ENCODE measurements around the gene APOBEC3C.
"Not testable (repeated sequence)": the region's sequence is repeated elsewhere in the genome, so short reads cannot be mapped to it uniquely, and the experiment has no call there.

The APOBEC3C gene

DNA sequence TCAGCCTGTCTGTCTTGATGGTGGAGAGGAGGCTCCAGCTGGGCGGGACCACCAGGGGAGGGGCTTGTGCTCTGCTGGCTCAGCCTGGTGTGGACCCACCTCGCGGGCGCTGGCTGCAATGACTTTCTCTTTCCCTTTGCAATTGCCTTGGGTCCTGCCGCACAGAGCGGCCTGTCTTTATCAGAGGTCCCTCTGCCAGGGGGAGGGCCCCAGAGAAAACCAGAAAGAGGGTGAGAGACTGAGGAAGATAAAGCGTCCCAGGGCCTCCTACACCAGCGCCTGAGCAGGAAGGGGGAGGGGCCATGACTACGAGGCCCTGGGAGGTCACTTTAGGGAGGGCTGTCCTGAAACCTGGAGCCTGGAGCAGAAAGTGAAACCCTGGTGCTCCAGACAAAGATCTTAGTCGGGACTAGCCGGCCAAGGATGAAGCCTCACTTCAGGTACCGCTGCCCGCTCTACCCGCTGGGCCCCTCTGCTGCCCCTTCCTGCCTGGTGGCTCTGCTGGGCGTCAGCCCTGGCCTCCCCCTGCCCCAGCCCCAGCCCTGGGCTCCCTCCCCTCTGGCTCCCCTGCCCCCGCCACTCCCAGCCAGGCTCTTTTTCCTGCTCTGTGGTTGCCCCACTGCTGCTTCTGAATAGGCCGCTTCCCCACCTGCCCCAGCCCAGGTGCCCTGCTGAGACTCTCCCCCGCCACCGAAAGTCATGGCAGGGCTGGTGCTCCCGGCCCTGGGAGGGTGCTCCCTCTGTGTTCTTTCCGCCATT lies 26.7 kb downstream of the APOBEC3C start, which contains the start of gene APOBEC3F:
APOBEC3F (plus strand) TSS at position 327 of the 759 bp plus-strand sequence; CDS start at position 424, 97 bp downstream.
- Mint-ChIP-seq H3K4me3 (peak within 1 kb of the TSS; percentile 87 to 90), H3K27ac (peak within 1 kb of the TSS; percentile 92 to 94), H3K4me1 (ENCODE audit: low read depth in 2 of 2) (peaks cover 35 to 38% of the 10 kb centered on the region in 2 donors), H3K36me3 (ENCODE audit: insufficient read depth) (peaks cover 29% of the 10 kb centered on the region)
- ATAC-seq (replicated peaks): peak; percentile 95
- peak; percentile 64 to 66 (median 65) for DNase-seq
- not testable (repeated sequence) for H3K9me3 Mint-ChIP-seq, H3K27me3 Mint-ChIP-seq

DNA sequence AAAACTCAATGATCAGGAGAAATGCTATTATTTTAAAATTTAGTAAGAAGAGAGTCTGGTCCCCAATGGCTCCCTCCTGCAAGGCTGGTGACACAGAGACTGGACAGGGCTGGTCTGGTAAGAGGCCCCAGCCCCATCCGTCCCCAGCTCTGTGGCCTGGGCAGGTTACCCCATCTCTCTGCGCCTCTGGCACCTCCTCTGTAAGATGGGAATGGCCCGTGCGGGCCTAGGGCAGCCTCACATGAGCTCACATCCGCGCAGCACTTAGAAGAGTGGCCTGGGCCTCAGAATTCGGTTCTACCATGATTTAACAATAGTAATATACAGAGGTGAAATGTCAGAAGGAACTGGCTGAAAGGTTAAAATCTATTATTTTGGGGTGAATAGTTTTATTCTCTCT lies 27.9 kb downstream of the APOBEC3C start:
- Mint-ChIP-seq H3K9me3 (no peaks in the 10 kb centered on the region), H3K4me3 (peak overlapping the region; percentile 87 to 90), H3K4me1 (ENCODE audit: low read depth in 2 of 2) (peaks cover 47% of the 10 kb centered on the region in 2 donors), H3K27me3 (no peaks in the 10 kb centered on the region), H3K27ac (peak overlapping the region; percentile 92 to 94), H3K36me3 (ENCODE audit: insufficient read depth) (peaks cover 36% of the 10 kb centered on the region)
- ATAC-seq (replicated peaks) (no peak), DNase-seq (no peak)

GRCh38 chr22:39043063-39043462 lies 29.0 kb downstream of the APOBEC3C start:
- Mint-ChIP-seq H3K27ac (peak overlapping the region; percentile 92 to 94), H3K36me3 (ENCODE audit: insufficient read depth) (peaks cover 36% of the 10 kb centered on the region), H3K4me1 (ENCODE audit: low read depth in 2 of 2) (peaks cover 47% of the 10 kb centered on the region in 2 donors)
- not testable (repeated sequence) for ATAC-seq (replicated peaks); H3K9me3 Mint-ChIP-seq; DNase-seq; H3K4me3 Mint-ChIP-seq; H3K27me3 Mint-ChIP-seq

- not testable (repeated sequence) for H3K9me3 Mint-ChIP-seq; DNase-seq; H3K4me3 Mint-ChIP-seq; H3K27me3 Mint-ChIP-seq; ATAC-seq (replicated peaks)
- Mint-ChIP-seq H3K36me3 (ENCODE audit: insufficient read depth) (peaks cover 36% of the 10 kb centered on the region), H3K27ac (peak overlapping the region; percentile 60 to 86), H3K4me1 (ENCODE audit: low read depth in 2 of 2) (peaks cover 35 to 37% of the 10 kb centered on the region in 2 donors)
Observed at GRCh38 chr22:39045136-39045535, 31.1 kb downstream of the APOBEC3C start.

DNA sequence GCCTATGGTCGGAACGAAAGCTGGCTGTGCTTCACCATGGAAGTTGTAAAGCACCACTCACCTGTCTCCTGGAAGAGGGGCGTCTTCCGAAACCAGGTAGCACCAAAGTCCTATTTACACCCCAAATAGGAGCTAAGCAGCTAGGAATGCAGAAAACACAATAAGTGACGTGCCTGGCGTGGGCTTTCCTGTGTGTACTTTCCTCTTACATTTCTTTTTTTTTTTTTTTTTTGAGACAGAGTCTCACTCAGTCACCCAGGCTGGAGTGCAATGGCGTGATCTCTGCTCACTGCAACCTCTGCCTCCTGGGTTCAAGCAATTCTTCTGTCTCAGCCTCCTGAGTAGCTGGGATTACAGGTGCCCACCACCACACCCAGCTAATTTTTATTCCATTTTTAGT lies 35.4 kb downstream of the APOBEC3C start:
- ATAC-seq (replicated peaks); DNase-seq; H3K9me3 Mint-ChIP-seq; H3K27me3 Mint-ChIP-seq; H3K4me3 Mint-ChIP-seq: not testable (repeated sequence)
- H3K27ac Mint-ChIP-seq: peak overlapping the region in 1 of 2 donors; percentile 32
- H3K4me1 Mint-ChIP-seq (ENCODE audit: low read depth in 2 of 2): peaks cover 19 to 23% of the 10 kb centered on the region in 2 donors
- peaks cover 12% of the 10 kb centered on the region for H3K36me3 Mint-ChIP-seq (ENCODE audit: insufficient read depth)

DNA sequence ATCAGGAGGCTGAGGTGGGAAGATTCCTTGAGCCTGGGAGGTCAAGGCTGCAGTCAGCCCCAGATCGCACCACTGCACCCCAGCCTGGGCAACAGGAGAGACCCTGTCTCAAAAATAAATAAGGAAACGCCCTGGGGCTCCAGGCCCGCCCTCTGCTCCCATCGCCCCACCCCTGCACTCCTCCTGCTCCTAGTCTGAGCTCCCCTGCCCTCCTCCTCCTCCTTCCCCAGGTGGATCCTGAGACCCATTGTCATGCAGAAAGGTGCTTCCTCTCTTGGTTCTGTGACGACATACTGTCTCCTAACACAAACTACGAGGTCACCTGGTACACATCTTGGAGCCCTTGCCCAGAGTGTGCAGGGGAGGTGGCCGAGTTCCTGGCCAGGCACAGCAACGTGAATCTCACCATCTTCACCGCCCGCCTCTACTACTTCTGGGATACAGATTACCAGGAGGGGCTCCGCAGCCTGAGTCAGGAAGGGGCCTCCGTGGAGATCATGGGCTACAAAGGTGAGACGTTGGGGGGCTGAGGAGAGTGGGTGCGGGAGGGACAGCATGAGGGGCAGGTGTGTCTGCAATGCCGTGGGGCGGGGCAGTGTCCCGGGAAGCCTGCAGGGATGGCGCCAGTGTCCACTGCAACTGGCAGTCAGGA lies 37.9 kb downstream of the APOBEC3C start:
- not testable (repeated sequence) for DNase-seq; ATAC-seq (replicated peaks); H3K4me3 Mint-ChIP-seq; H3K4me1 Mint-ChIP-seq (ENCODE audit: low read depth in 2 of 2); H3K9me3 Mint-ChIP-seq; H3K36me3 Mint-ChIP-seq (ENCODE audit: insufficient read depth); H3K27me3 Mint-ChIP-seq
- H3K27ac Mint-ChIP-seq: peak overlapping the region in 1 of 2 donors; percentile 69

DNA sequence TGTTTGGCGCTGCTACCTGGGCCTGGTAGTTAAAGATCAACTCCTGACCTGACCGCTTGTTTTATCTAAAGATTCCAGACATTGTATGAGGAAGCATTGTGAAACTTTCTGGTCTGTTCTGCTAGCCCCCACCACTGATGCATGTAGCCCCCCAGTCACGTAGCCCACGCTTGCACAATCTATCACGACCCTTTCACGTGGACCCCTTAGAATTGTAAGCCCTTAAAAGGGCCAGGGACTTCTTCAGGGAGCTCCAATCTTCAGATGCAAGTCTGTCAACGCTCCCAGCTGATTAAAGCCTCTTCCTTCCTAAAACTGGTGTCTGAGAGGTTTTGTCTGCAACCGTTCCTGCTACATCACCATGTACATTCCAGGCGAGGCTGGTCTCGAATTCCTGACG lies 41.6 kb downstream of the APOBEC3C start:
- Mint-ChIP-seq H3K4me3 (no peak overlapping the region), H3K4me1 (ENCODE audit: low read depth in 2 of 2) (peaks cover 0 to 2% of the 10 kb centered on the region in 2 donors), H3K36me3 (ENCODE audit: insufficient read depth) (peaks cover 5% of the 10 kb centered on the region), H3K27ac (no peak overlapping the region), H3K27me3 (no peaks in the 10 kb centered on the region), H3K9me3 (no peaks in the 10 kb centered on the region)
- ATAC-seq (replicated peaks): no peak
- DNase-seq: no peak

DNA sequence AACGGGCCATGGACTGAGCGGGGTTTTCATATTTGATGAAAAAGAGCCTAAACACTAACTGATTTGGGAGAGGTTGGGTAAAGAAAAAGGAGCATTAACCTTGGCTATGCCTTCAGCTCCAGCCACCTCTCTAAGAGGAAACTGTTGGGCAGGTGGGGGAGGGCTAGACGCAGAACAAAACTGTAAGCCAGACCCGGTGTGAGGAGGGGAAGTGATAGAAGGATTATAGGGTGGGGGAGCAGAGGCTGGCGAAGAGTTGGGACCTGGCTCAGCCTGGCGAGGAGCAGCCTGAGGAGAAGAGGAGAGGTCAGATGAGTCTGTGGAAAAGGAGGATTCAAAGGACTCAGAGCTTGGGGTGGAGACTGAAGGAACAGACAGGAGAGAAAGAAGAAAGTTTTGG lies 47.2 kb downstream of the APOBEC3C start:
- not testable (repeated sequence) for H3K27ac Mint-ChIP-seq; H3K4me3 Mint-ChIP-seq; H3K4me1 Mint-ChIP-seq (ENCODE audit: low read depth in 2 of 2); H3K36me3 Mint-ChIP-seq (ENCODE audit: insufficient read depth); H3K27me3 Mint-ChIP-seq; ATAC-seq (replicated peaks); H3K9me3 Mint-ChIP-seq; DNase-seq

DNA sequence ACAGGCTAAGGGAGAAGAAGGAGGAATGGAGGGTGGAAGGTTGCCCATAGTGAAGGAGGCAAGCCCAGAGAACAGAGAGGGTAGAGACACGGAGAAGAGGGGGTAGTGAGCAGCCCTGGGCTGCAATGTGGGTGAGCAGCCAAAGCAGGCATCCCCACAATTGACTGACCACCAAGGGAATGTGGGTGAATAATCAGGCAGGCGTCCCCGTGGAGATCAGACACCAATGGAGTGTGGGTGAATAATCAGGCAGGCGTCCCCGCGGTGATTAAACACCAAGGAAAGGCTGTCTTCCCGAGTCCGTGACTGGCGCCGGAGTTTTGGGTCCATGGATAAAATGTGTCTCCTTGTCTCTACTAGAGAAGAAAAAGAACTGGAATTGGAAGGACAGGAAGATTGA lies 47.9 kb downstream of the APOBEC3C start:
- H3K36me3 Mint-ChIP-seq (ENCODE audit: insufficient read depth); DNase-seq; H3K4me3 Mint-ChIP-seq; H3K27me3 Mint-ChIP-seq; H3K9me3 Mint-ChIP-seq; H3K27ac Mint-ChIP-seq; H3K4me1 Mint-ChIP-seq (ENCODE audit: low read depth in 2 of 2); ATAC-seq (replicated peaks): not testable (repeated sequence)

GRCh38 chr22:39063904-39064303 lies 49.8 kb downstream of the APOBEC3C start:
- DNase-seq; H3K27me3 Mint-ChIP-seq; H3K4me3 Mint-ChIP-seq; H3K9me3 Mint-ChIP-seq; H3K4me1 Mint-ChIP-seq (ENCODE audit: low read depth in 2 of 2); H3K36me3 Mint-ChIP-seq (ENCODE audit: insufficient read depth): not testable (repeated sequence)
- peak; percentile 29 for ATAC-seq (replicated peaks)
- H3K27ac Mint-ChIP-seq: peak overlapping the region in 1 of 2 donors; percentile 33

DNA sequence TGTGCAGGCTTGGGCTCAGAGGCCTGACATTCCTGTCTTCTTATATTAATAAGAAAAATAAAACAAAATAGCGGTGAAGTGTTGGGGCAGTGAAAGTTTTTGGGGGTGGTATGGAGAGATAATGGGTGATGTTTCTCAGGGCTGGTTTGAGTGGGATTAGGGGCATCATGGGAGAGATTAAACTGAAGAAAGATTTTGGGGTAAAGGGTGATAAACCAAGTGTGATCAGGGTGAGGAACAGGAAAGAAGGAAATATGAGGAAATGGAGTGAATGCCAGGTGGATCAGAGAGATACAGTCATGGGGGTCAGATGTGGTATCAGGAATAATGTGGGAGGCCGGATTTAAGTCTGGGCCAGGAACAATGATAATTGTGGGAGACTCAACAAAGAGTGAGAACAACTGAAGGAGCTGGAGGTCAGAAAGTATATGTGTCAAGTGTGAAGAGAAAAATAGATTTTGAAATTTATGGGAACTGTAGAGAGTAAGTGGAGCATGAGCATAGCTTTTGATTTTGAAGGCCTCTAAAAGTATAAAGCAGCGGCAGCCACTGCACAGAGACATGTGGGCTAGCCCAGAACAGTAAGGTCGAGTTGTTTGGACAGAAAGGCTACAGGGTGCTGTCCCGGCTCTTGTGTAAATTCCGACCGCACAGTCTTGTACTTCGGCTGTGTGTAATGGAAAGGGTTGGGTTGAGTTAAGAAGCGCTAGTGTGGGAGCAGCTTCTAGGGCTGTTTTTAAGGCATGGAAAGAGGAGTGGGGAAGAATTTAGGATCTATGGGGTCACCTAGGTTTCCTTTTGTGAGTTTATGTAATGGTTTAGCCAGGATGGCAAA lies 52.6 kb downstream of the APOBEC3C start:
- ATAC-seq (replicated peaks); DNase-seq; H3K36me3 Mint-ChIP-seq (ENCODE audit: insufficient read depth); H3K4me3 Mint-ChIP-seq; H3K27me3 Mint-ChIP-seq; H3K4me1 Mint-ChIP-seq (ENCODE audit: low read depth in 2 of 2); H3K9me3 Mint-ChIP-seq; H3K27ac Mint-ChIP-seq: not testable (repeated sequence)

DNA sequence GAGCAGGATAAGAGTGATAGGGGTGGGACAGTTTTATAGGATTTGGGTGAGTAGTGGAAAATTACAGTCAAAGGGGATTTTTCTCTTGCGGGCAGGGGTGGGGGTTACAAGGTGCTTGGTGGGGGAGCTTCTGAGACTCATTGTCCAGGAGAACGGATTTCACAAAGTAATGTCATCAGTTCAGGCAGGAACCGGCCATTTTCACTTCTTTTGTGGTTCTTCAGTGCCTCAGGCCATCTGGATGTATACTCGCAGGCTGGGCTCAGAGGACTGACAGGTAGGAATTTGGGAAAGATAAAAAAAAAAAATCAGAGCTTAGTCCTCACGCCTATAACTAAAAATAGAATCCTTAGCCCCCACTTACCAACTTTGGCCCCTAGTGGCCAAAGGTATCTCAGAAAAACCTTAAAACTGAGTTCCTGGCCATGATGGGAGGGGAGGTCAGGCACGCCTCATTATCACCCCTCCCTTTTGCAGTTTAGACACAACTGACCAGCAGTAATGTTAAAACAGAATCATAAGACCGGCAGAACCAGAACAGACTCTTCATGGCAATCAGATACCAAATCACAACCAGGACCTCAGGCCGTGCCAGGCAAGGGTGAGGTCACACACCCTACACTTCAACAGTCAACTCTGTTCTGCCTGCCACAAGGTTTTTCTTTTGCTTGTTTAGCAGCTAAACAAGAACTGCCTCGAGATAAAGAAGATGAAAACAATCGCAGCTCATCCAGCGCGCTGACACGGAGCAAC lies 54.2 kb downstream of the APOBEC3C start:
- peaks cover 3 to 5% of the 10 kb centered on the region in 2 donors for H3K4me1 Mint-ChIP-seq (ENCODE audit: low read depth in 2 of 2)
- H3K27me3 Mint-ChIP-seq: no peaks in the 10 kb centered on the region
- no peaks in the 10 kb centered on the region for H3K9me3 Mint-ChIP-seq
- ATAC-seq (replicated peaks): no peak
- no peaks in the 10 kb centered on the region for H3K36me3 Mint-ChIP-seq (ENCODE audit: insufficient read depth)
- no peak for DNase-seq
- H3K27ac Mint-ChIP-seq: no peak overlapping the region
- H3K4me3 Mint-ChIP-seq: no peak overlapping the region
